Measurements from ENCODE around the gene THBD. TPM values are rescaled to one million over a fixed set of nuclear protein-coding genes. Genes with fewer than 3 reads are reported as not detected.

The THBD gene
- total RNA-seq, 1 experiment from 2014 or later: 0.28 TPM

DNA sequence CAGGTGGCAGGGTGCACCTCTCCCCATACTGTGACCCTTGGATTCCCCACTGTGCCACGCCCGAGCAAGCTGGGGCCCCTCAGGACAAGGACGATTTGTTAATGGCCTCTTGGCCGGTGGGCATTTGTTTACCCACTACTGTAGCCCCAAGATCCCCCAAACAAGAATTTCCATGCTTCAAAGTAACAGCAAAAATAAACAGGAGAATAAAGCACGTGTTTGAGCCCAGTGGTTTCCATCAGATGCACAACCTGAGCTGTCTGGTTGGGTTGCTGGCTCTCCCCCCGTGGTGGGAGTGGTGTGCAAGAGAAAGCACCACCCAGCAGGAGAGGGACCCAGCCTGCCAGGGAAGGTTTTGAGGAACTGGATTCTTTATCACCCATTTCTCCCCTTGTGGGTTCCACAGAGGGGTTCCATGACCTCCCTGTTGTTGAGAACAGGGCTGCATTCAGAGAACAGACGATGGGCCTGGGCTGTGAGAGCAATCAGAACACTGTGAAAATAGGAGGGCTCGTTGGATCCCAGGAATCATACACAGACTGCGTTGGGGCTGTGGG lies 31.9 kb upstream of the THBD start:
- Histone ChIP-seq H3K9ac (ENCODE audit: extremely low read depth, insufficient read length, low read length) (no peak overlapping the region), H3K79me1 (ENCODE audit: insufficient read depth, low read depth, low read length, poor library complexity, severe bottlenecking) (no peaks in the 10 kb centered on the region), H3K18ac (ENCODE audit: insufficient read length, low read depth, low read length) (no peak overlapping the region), H2BK15ac (ENCODE audit: low read depth, low read length) (no peak overlapping the region), H2AFZ (ENCODE audit: low read length) (no peak overlapping the region), H4K8ac (replicated peaks; ENCODE audit: insufficient read length, low read depth, low read length) (no peak overlapping the region), H3K23me2 (ENCODE audit: insufficient read length, low read depth, low read length, poor library complexity, severe bottlenecking) (no peaks in the 10 kb centered on the region), H3K4me1 (ENCODE audit: insufficient read depth, low read length) (no peaks in the 10 kb centered on the region; the same call in 1 of the 2 replicates), H3K27me3 (ENCODE audit: insufficient read depth, low read length) (no peaks in the 10 kb centered on the region), H2BK5ac (ENCODE audit: insufficient read length, low read length) (no peak overlapping the region), H3K79me2 (ENCODE audit: insufficient read depth, low read length) (no peaks in the 10 kb centered on the region), H4K20me1 (ENCODE audit: control insufficient read depth, insufficient read depth, insufficient read length) (no peaks in the 10 kb centered on the region), H4K91ac (ENCODE audit: insufficient read length, low read depth, low read length) (no peak overlapping the region), H3K4me2 (ENCODE audit: insufficient read depth, insufficient read length, low read length) (no peak overlapping the region), H2BK20ac (ENCODE audit: low read depth, low read length, poor library complexity, severe bottlenecking) (no peak overlapping the region), H3K23ac (ENCODE audit: insufficient read length, low read depth, low read length) (no peak overlapping the region), H3K27ac (ENCODE audit: insufficient read length, low read depth, low read length) (no peak overlapping the region), H3K14ac (ENCODE audit: insufficient read depth, low read length) (no peak overlapping the region), H2BK12ac (ENCODE audit: insufficient read length, low read depth, low read length) (no peak overlapping the region), H2BK120ac (ENCODE audit: low read depth, low read length, poor library complexity, severe bottlenecking) (no peak overlapping the region), H3T11ph (ENCODE audit: low read length) (no peak overlapping the region), H3K9me3 (ENCODE audit: control insufficient read depth, low read depth, low read length) (no peaks in the 10 kb centered on the region), H3K56ac (ENCODE audit: insufficient read length, low read depth, low read length) (no peak overlapping the region), H2AK5ac (ENCODE audit: insufficient read length, low read length) (no peak overlapping the region), H4K5ac (ENCODE audit: insufficient read length, low read depth, low read length) (no peak overlapping the region), H3K4ac (ENCODE audit: low read depth, low read length) (no peak overlapping the region)
- Mint-ChIP-seq H3K27ac (no peak overlapping the region), H3K4me1 (peaks cover 16 to 19% of the 10 kb centered on the region in 2 experiments), H3K9me3 (no peaks in the 10 kb centered on the region), H3K27me3 (ENCODE audit: low read depth) (peaks cover 4% of the 10 kb centered on the region; the same call in 1 of the 2 replicates), H3K36me3 (ENCODE audit: insufficient read depth in 1 of 3, low read depth in 3 of 3) (no peaks in the 10 kb centered on the region), H3K4me3 (no peak overlapping the region)
- WGBS (ENCODE audit: extremely low coverage, insufficient read length, low lambda C conversion rate): no CpG with 5 or more reads among the region's 9 CpGs
- DNase-seq: no peak
- TF ChIP-seq, protein P1, sequence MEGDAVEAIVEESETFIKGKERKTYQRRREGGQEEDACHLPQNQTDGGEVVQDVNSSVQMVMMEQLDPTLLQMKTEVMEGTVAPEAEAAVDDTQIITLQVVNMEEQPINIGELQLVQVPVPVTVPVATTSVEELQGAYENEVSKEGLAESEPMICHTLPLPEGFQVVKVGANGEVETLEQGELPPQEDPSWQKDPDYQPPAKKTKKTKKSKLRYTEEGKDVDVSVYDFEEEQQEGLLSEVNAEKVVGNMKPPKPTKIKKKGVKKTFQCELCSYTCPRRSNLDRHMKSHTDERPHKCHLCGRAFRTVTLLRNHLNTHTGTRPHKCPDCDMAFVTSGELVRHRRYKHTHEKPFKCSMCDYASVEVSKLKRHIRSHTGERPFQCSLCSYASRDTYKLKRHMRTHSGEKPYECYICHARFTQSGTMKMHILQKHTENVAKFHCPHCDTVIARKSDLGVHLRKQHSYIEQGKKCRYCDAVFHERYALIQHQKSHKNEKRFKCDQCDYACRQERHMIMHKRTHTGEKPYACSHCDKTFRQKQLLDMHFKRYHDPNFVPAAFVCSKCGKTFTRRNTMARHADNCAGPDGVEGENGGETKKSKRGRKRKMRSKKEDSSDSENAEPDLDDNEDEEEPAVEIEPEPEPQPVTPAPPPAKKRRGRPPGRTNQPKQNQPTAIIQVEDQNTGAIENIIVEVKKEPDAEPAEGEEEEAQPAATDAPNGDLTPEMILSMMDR (conservative IDR thresholded peaks at IDR 0.05): no peak
